Esophagus muscularis mucosa (tissue), 4 donors: ENCODE measurements around the gene CCDC85C. TPM values are rescaled to one million over a fixed set of nuclear protein-coding genes. Genes with fewer than 3 reads are reported as not detected.
A peak's percentile ranks its signal among the peaks of the same experiment; 100 is the strongest.

Experiments
- DNase-seq: peaks from one replicate; pipeline ENCODE4 v3.0.0-alpha.2; 2017; ENCODE audit errors: extremely low spot score
- H3K27ac ChIP-seq, 4 donors: fragments of 200-600 bp; sonication (generic); replicated peaks in 1 of 4; 1 replicate in 3 of 4; 2 replicates in 1 of 4; pipeline ENCODE4 v1.5.1; 2016 to 2019; ENCODE audit warnings: mild to moderate bottlenecking in 1 of 4
- H3K27me3 ChIP-seq, 4 donors: fragments of 200-600 bp; sonication (generic); one replicate each; pipeline versions ENCODE4 v1.5.1 to v1.6.0; 2016 to 2019
- H3K36me3 ChIP-seq, 4 donors: fragments of 200-600 bp; sonication (generic); one replicate each; pipeline ENCODE4 v1.5.1; 2016 to 2019
- H3K4me1 ChIP-seq, 4 donors: fragments of 200-600 bp; sonication (generic); one replicate each; pipeline ENCODE4 v1.5.1; 2016 to 2019
- H3K4me3 ChIP-seq, 4 donors: fragments of 200-600 bp; sonication (generic); 1 replicate in 2 of 4; 2 replicates in 2 of 4; pipeline ENCODE4 v1.5.1; 2016 to 2019; ENCODE audit warnings: mild to moderate bottlenecking in 4 of 4, moderate library complexity in 1 of 4
- H3K9me3 ChIP-seq, 4 donors: fragments of 200-600 bp; sonication (generic); 1 replicate in 3 of 4; 2 replicates in 1 of 4; pipeline ENCODE4 v1.5.1; 2016 to 2019
- EP300 ChIP-seq: sonication (generic); formaldehyde crosslinking; IDR thresholded peaks from one replicate; pipeline ENCODE4 v1.6.1; 2017; ENCODE audit warnings: antibody characterized with exemption
- POLR2A ChIP-seq: fragments of 450-650 bp; IDR thresholded peaks from one replicate; pipeline ENCODE4 v1.6.1; 2017; ENCODE audit warnings: antibody characterized with exemption, moderate library complexity, mild to moderate bottlenecking, low read depth
- POLR2AphosphoS5 ChIP-seq, 2 donors: sonication (generic); formaldehyde crosslinking; IDR thresholded peaks; one replicate each; pipeline ENCODE4 v1.6.1; 2017; ENCODE audit warnings: antibody characterized with exemption in 2 of 2
- WGBS: methylation state at CpG from one replicate; pipeline ENCODE4 v1.1.5; 2018; 5-methylcytosine and 5-hydroxymethylcytosine counted together
- intact Hi-C: fragments of 100-400 bp; cut with DNase I; formaldehyde crosslinking; loops from one replicate; pipeline ENCODE4 v1.15.1; 2023
- total RNA-seq, 4 donors: library from RNA; depleted of rRNA; stranded (reverse); fragments of >200 nt; gene quantifications; one replicate each; pipeline versions ENCODE4 v1.1.0 to v1.2.1, GENCODE V29; 2016
- TF ChIP-seq, protein P1 (sequence below), 3 experiments: fragments of 200-600 bp in 2 of 3; fragments of 450-650 bp in 1 of 3; sonication (generic) in 2 of 3; IDR thresholded peaks; one replicate each; pipeline ENCODE4 v1.5.1; 2017 to 2019; ENCODE audit warnings: antibody characterized with exemption in 3 of 3, mild to moderate bottlenecking in 2 of 3, moderate library complexity in 1 of 3

Gene CCDC85C
- total RNA-seq, 4 donors from 2014 or later: 17.9 to 48.7 (median 30.8) TPM

DNA sequence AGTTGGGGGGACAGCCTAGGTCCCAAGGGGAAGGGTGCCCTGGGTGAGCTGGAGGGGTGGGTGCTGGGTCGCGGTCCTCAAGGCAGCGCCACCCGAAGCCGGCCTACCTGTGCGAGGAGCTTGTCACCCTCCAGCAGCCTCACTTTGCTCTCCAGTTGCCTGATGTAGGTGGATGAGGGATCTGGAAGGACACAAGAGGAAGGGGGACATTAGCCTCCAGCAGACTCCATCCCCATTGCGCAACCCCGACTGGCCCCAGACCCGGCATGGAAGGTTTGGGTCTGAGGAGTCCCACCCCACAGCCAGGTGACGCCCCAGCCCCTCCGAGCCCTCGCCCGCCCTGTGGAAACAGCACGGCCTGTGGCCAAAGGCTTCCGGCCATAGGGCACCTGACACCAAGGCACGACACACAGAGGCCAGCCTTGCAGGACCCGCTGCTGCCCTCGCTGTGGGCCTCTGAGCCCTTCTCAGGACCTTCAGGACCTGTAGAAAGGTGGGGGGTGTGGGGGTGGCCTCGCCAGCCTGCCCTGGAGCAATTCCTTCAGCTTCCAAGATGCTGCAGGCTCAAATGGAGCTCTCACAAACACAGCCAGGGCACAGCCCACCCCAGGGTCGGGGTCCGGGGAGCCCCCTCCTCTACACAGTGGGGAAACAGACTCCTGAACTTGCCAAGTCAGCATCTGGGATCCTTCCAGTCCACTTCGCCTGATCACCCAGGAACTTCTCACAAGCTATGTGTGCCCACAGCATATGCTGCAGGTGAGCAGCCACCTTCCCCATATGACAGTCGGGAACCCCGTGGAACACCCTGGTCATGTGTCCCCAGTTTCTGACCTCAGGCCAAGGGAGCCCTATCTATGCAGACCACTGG, 67.9 kb downstream of the CCDC85C start:
- peak overlapping the region; percentile 75 to 82 (median 82) for H3K27ac ChIP-seq
- no peak for DNase-seq
- H3K4me1 ChIP-seq: peaks cover 58 to 88% (median 84%) of the 10 kb centered on the region in 4 donors
- 95% methylated on average over 12 of the region's 24 CpGs for WGBS
- TF ChIP-seq, protein P1, sequence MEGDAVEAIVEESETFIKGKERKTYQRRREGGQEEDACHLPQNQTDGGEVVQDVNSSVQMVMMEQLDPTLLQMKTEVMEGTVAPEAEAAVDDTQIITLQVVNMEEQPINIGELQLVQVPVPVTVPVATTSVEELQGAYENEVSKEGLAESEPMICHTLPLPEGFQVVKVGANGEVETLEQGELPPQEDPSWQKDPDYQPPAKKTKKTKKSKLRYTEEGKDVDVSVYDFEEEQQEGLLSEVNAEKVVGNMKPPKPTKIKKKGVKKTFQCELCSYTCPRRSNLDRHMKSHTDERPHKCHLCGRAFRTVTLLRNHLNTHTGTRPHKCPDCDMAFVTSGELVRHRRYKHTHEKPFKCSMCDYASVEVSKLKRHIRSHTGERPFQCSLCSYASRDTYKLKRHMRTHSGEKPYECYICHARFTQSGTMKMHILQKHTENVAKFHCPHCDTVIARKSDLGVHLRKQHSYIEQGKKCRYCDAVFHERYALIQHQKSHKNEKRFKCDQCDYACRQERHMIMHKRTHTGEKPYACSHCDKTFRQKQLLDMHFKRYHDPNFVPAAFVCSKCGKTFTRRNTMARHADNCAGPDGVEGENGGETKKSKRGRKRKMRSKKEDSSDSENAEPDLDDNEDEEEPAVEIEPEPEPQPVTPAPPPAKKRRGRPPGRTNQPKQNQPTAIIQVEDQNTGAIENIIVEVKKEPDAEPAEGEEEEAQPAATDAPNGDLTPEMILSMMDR (IDR thresholded peaks at IDR 0.05): no peak
- TF ChIP-seq POLR2A (no peak), POLR2AphosphoS5 (IDR thresholded peaks at IDR 0.05) (no peak), EP300 (no peak)
- H3K4me3 ChIP-seq: no peak overlapping the region
- no peaks in the 10 kb centered on the region for H3K9me3 ChIP-seq
- no peaks in the 10 kb centered on the region for H3K36me3 ChIP-seq
- intact Hi-C loops: no loop called here
- H3K27me3 ChIP-seq: no peaks in the 10 kb centered on the region

DNA sequence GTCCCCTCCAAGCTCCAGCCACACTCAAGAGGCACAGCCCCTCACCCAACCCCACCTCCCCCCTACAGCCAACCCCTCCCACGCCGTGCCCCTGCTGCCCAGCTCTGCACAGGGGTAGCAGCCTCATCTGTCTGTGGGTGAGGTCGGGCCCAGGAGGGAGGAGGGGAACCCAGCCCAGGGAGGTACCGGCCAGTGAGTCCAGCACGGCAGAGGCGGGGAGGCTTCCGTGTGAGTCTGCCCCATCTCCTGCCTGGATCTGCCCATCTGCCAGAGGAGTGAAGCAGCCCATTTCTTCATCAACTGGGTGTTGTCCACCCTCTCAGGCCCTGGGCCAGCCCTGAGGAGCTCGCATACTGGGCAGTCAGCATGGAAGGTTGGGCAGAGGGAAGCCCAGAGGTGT, 68.6 kb downstream of the CCDC85C start:
- no peak for TF ChIP-seq POLR2A
- TF ChIP-seq POLR2AphosphoS5 (IDR thresholded peaks at IDR 0.05): no peak
- TF ChIP-seq, protein P1 (IDR thresholded peaks at IDR 0.05): no peak
- TF ChIP-seq EP300: no peak
- 61% methylated on average over 5 of the region's 8 CpGs for WGBS
- no peaks in the 10 kb centered on the region for H3K9me3 ChIP-seq
- no peaks in the 10 kb centered on the region for H3K27me3 ChIP-seq
- H3K27ac ChIP-seq: peak overlapping the region; percentile 75 to 82 (median 82)
- peaks cover 52 to 88% (median 84%) of the 10 kb centered on the region in 4 donors for H3K4me1 ChIP-seq
- intact Hi-C loops: no loop called here
- no peak for DNase-seq
- H3K4me3 ChIP-seq: no peak overlapping the region
- no peaks in the 10 kb centered on the region for H3K36me3 ChIP-seq

DNA sequence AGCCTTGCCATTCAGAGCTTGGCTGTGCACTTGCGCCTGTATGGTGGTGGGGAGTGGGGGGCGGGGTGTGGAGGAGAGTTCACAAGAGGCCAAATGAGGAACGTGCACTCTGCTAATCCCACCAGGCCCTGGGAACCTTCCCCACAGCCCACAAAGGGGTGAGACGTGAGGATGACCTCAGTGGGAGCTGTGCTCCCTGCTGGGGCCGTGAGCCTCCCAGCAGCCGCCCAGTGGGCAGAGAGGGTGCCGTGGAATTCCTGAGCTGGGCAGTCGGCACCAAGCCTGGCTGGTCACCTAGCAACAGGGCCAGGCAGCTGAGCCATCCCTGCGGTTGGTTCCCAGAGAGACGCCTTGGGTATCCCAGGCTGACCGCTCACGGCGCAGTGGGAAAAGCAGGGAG, 69.1 kb downstream of the CCDC85C start:
- H3K4me3 ChIP-seq: no peak overlapping the region
- TF ChIP-seq, protein P1 (IDR thresholded peaks at IDR 0.05): peak in 1 of 3 experiments; percentile 25
- no peak for TF ChIP-seq EP300
- TF ChIP-seq POLR2AphosphoS5 (IDR thresholded peaks at IDR 0.05): no peak
- no peaks in the 10 kb centered on the region for H3K36me3 ChIP-seq
- no peaks in the 10 kb centered on the region for H3K9me3 ChIP-seq
- H3K27me3 ChIP-seq: no peaks in the 10 kb centered on the region
- H3K4me1 ChIP-seq: peaks cover 46 to 88% (median 83%) of the 10 kb centered on the region in 4 donors
- WGBS: 72% methylated on average over 13 of the region's 13 CpGs
- peak overlapping the region; percentile 75 to 82 (median 82) for H3K27ac ChIP-seq
- no peak for DNase-seq
- intact Hi-C loops: no loop called here

DNA sequence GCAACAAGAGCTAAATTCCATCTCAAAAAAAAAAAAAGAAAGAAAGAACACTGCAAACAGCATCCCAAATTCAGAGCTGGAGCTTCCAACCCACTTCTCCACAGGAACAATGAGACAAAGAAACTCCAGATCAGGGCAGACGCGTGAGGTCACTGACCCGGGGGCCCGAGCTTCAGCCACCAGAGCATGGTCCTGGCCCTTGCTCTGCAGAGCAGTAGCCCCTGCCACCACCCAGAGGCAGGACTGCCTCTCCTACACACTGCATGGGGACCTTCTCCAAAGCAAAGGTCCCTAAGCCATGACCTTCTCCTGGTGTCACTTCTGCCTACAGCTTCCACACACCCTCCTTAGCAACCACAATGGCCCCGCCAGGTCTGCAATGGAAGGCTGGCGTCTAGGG, 69.7 kb downstream of the CCDC85C start:
- DNase-seq: no peak
- H3K4me3 ChIP-seq: no peak overlapping the region
- intact Hi-C loops: no loop called here
- H3K27me3 ChIP-seq: no peaks in the 10 kb centered on the region
- H3K36me3 ChIP-seq: no peaks in the 10 kb centered on the region
- peaks cover 45 to 85% (median 79%) of the 10 kb centered on the region in 4 donors for H3K4me1 ChIP-seq
- H3K9me3 ChIP-seq: no peaks in the 10 kb centered on the region
- peak overlapping the region; percentile 75 to 82 (median 82) for H3K27ac ChIP-seq
- TF ChIP-seq EP300: no peak
- TF ChIP-seq POLR2A: no peak
- no peak for TF ChIP-seq POLR2AphosphoS5 (IDR thresholded peaks at IDR 0.05)
- TF ChIP-seq, protein P1 (IDR thresholded peaks at IDR 0.05): no peak
- 92% methylated on average over 6 of the region's 6 CpGs for WGBS
